ENCODE data around the gene COL8A2. TPM values are rescaled to one million over a fixed set of nuclear protein-coding genes. Genes with fewer than 3 reads are reported as not detected.
A peak's percentile ranks its signal among the peaks of the same experiment; 100 is the strongest.

Gene COL8A2
- total RNA-seq, 1 donor from 2014 or later: not detected

DNA sequence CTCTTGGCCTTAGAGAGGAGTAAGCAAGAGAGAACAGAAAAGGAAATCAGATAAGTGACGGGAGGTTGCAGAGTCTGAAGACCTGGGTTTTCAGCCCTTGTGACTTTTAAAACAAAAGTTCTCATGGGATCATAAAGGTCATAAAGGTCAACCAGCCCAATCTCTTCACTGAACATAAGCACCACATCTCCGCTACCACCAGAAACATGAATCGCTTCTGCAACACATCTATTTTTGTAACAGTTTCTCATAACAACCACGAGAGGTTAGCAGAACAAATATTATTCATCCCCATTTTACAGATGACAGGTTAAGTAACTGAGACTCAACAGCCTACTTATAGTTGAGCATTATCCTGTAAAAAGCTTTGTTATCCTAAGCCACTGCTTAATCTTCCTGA is 18.4 kb upstream of the COL8A2 start:
- Mint-ChIP-seq H3K4me1 (ENCODE audit: low read depth) (peaks cover 37% of the 10 kb centered on the region), H3K27me3 (ENCODE audit: low read depth) (no peaks in the 10 kb centered on the region), H3K27ac (peak overlapping the region; percentile 68), H3K36me3 (ENCODE audit: low read depth) (peaks cover 49% of the 10 kb centered on the region), H3K9me3 (peaks cover 3% of the 10 kb centered on the region), H3K4me3 (ENCODE audit: low read depth) (no peak overlapping the region)
- no peak for DNase-seq (ENCODE audit: low spot score)
- intact Hi-C loops (cut with micrococcal nuclease): no loop called here

DNA sequence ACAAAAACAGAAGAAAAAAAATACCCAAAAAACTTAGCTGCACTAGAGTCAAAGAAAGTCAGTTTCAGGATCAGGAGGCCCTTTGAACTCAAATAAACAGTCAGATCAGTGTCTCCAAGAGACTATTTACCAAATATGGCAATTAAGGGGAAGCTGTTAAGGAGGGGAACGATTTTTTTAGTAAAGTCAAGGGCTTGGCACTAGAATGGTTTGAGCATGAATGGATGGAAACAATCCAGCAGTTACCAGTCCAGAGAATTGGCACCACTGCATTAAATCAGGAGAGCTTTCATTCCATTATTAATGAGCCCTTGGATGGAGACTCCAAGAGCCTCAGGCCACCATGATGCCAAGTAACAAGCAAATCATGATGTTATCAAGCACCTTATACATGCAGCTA is 17.1 kb upstream of the COL8A2 start:
- peaks cover 49% of the 10 kb centered on the region for H3K36me3 Mint-ChIP-seq (ENCODE audit: low read depth)
- DNase-seq (ENCODE audit: low spot score): no peak
- no peak overlapping the region for H3K4me3 Mint-ChIP-seq (ENCODE audit: low read depth)
- no peaks in the 10 kb centered on the region for H3K27me3 Mint-ChIP-seq (ENCODE audit: low read depth)
- H3K9me3 Mint-ChIP-seq: peaks cover 3% of the 10 kb centered on the region
- no peak overlapping the region for H3K27ac Mint-ChIP-seq
- intact Hi-C loops (cut with micrococcal nuclease): no loop called here
- peaks cover 29% of the 10 kb centered on the region for H3K4me1 Mint-ChIP-seq (ENCODE audit: low read depth)

DNA sequence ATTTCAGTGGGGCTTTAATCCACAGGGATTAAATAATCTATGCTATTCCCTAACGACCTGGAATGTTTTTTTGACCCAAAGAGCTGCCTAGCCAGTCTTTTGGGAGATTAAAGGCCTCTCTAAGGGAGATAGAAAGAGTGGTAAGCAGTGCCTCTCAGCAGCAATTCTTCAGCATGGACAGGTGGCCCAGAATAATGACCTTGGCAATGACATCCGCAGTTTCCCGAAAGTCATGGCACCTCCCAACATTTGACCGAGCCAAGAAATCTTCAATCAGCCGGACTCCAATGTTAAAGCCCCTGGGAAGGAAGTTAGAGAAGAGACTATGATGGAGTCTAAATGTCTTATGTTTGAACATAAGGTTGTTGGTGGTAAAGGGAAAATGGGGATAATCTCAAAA is 14.5 kb upstream of the COL8A2 start:
- Mint-ChIP-seq H3K27me3 (ENCODE audit: low read depth) (no peaks in the 10 kb centered on the region), H3K4me1 (ENCODE audit: low read depth) (peaks cover 31% of the 10 kb centered on the region), H3K36me3 (ENCODE audit: low read depth) (peaks cover 50% of the 10 kb centered on the region), H3K9me3 (no peaks in the 10 kb centered on the region), H3K27ac (no peak overlapping the region), H3K4me3 (ENCODE audit: low read depth) (no peak overlapping the region)
- intact Hi-C loops (cut with micrococcal nuclease): no loop called here
- no peak for DNase-seq (ENCODE audit: low spot score)

DNA sequence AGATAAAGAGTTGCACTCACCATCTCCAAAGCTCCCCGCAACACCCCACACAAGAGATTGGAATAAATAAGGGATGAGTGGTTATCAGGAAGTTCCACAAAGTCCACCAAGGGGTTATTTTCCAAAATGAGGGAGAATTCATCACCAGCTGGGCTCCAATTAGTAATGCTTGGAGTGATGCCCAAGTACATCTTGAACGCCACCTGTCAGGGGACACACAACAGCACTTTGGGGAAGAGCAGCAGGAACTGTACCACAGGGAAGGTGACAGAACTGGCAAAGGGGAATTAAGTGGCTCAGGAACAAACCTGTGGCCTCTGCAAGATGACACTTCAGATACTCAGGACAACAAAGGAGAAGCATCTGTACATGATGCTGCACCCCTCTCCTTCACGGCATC is 12.8 kb upstream of the COL8A2 start:
- DNase-seq (ENCODE audit: low spot score): no peak
- Mint-ChIP-seq H3K9me3 (no peaks in the 10 kb centered on the region), H3K27me3 (ENCODE audit: low read depth) (no peaks in the 10 kb centered on the region), H3K4me1 (ENCODE audit: low read depth) (peaks cover 22% of the 10 kb centered on the region), H3K27ac (no peak overlapping the region), H3K4me3 (ENCODE audit: low read depth) (no peak overlapping the region), H3K36me3 (ENCODE audit: low read depth) (peaks cover 39% of the 10 kb centered on the region)
- intact Hi-C loops (cut with micrococcal nuclease): no loop called here

DNA sequence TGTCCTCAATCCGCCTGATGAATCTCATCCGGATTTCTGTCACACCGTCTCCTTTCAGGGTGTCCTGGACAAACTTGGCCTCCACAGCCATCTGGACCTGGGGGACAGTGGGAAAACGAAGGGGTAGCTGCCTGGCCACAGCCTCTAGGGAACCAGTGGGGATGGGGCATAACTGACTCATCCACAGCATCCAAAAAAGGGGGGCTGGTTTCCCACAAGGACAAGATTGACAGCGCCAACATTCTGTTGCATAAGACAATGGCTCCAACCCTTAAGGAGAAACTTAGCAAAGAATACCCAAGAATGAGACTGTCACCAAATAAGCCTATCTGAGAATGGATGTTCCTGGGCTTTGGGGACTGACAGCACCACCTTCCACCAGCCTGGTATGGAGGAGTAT is 12.2 kb upstream of the COL8A2 start:
- DNase-seq (ENCODE audit: low spot score): no peak
- Mint-ChIP-seq H3K27ac (no peak overlapping the region), H3K36me3 (ENCODE audit: low read depth) (peaks cover 37% of the 10 kb centered on the region), H3K4me1 (ENCODE audit: low read depth) (peaks cover 21% of the 10 kb centered on the region), H3K27me3 (ENCODE audit: low read depth) (no peaks in the 10 kb centered on the region), H3K4me3 (ENCODE audit: low read depth) (no peak overlapping the region), H3K9me3 (no peaks in the 10 kb centered on the region)
- intact Hi-C loops (cut with micrococcal nuclease): no loop called here

DNA sequence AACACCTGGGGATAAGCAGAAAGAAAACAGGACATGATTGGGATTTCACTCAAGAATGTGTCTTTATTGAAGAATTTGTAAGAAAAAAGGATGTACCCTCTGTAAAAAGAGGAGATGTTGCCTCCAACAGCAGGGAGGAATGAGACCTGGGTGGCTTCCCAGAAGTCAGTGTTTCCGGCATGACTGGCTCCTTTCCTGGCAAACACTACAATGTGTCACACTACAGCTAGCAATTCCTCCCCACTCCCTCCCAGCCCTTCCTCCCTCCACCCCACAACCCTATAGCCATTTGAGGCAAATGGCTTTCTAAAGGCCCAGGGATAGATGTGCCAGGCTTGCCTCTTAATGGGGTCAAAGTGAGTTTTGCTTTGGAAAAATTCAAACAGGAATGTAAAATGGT is 11.5 kb upstream of the COL8A2 start:
- no peak overlapping the region for H3K4me3 Mint-ChIP-seq (ENCODE audit: low read depth)
- H3K27me3 Mint-ChIP-seq (ENCODE audit: low read depth): no peaks in the 10 kb centered on the region
- peaks cover 17% of the 10 kb centered on the region for H3K4me1 Mint-ChIP-seq (ENCODE audit: low read depth)
- DNase-seq (ENCODE audit: low spot score): no peak
- no peaks in the 10 kb centered on the region for H3K9me3 Mint-ChIP-seq
- no peak overlapping the region for H3K27ac Mint-ChIP-seq
- intact Hi-C loops (cut with micrococcal nuclease): no loop called here
- H3K36me3 Mint-ChIP-seq (ENCODE audit: low read depth): peaks cover 33% of the 10 kb centered on the region

DNA sequence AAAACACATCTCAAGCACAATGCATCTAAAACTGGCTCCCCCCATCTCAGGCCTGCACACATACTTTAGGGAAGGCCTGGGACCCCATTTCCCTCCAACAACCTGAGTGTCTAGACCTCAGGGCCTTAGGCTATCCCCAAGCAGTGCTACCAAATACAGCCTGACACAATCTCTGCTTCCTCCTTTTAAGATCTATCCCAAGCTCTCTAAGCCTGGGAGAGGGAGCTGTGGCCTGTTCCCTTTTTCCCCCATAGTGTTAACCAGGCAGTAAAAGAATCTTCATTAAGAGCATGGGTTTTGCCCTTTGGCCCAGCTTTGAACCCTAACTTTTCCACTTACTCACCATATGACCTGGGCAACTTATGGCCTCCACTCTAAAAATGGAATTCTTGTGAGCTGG is 10.8 kb upstream of the COL8A2 start:
- intact Hi-C loops (cut with micrococcal nuclease): no loop called here

DNA sequence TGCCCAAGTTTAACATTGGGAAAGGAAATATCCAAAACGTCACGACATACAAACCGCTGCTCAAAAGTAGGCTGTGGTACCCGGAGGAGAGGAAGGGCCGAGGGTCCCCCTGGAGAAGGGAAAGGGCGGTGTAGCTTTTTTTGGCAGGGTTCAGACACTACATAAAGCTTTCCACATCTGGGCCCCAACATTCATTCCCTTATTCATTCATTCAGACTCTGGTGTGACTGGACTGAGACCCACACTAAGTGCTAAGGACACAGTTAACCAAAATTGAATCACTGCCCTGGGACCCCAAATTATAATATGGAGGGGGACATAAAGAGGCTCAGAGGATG is 10.3 kb upstream of the COL8A2 start:
- no peaks in the 10 kb centered on the region for H3K9me3 Mint-ChIP-seq
- H3K4me1 Mint-ChIP-seq (ENCODE audit: low read depth): peaks cover 7% of the 10 kb centered on the region
- peaks cover 27% of the 10 kb centered on the region for H3K36me3 Mint-ChIP-seq (ENCODE audit: low read depth)
- no peak for DNase-seq (ENCODE audit: low spot score)
- no peak overlapping the region for H3K27ac Mint-ChIP-seq
- intact Hi-C loops (cut with micrococcal nuclease): no loop called here
- H3K4me3 Mint-ChIP-seq (ENCODE audit: low read depth): no peak overlapping the region
- H3K27me3 Mint-ChIP-seq (ENCODE audit: low read depth): no peaks in the 10 kb centered on the region

More for the DNA sequence above, 10.8 kb upstream of the COL8A2 start:
- Mint-ChIP-seq H3K27me3 (ENCODE audit: low read depth) (no peaks in the 10 kb centered on the region), H3K36me3 (ENCODE audit: low read depth) (peaks cover 27% of the 10 kb centered on the region), H3K4me1 (ENCODE audit: low read depth) (peaks cover 10% of the 10 kb centered on the region), H3K4me3 (ENCODE audit: low read depth) (no peak overlapping the region), H3K27ac (no peak overlapping the region), H3K9me3 (no peaks in the 10 kb centered on the region)
- no peak for DNase-seq (ENCODE audit: low spot score)

DNA sequence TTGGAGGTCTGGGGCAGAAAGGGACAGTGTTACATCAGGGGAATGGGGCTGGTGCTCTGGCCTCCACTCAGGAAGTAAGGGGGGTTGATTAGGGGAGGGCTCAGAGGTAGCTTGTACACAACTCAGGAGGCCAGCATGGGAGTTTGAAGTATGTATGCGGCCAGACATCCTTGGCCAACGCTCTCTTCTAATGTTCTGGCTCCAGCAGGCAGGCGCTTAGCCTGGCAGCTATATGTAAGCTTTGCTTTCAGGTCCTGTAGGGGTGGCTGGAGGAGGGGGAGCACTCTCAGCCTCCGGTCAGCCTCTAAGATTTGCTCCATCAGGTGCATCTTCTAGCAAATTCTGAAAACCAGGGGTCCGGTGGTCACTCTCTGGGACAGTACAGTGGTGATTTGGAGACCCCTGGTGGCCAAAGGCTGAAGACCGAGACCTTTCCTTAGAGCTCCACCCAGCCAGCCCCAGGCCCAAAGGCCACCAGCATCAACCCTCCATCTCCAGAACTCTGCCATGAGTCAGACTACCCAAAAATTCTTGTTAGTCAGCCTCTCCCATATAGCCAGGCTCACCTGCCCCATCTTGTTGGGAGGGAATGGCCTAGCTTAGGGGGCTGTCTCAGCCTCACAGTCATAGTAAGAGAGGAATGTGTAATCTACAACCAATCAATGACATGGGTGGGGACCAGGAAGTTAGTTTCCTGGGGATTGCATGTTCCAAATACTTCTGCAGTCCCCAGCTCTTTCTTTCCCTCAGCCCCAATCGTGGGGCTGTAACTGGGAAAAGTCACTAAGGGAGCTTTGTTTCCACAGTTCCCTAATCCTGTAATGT is 9.7 kb upstream of the COL8A2 start:
- peaks cover 22% of the 10 kb centered on the region for H3K36me3 Mint-ChIP-seq (ENCODE audit: low read depth)
- intact Hi-C loops (cut with micrococcal nuclease): loop anchor here (1.0 kb wide), 1 partner anchor 35 kb away; no protein-coding TSS in a partner anchor
- H3K4me3 Mint-ChIP-seq (ENCODE audit: low read depth): no peak overlapping the region
- H3K9me3 Mint-ChIP-seq: no peaks in the 10 kb centered on the region
- H3K27ac Mint-ChIP-seq: no peak overlapping the region
- no peaks in the 10 kb centered on the region for H3K27me3 Mint-ChIP-seq (ENCODE audit: low read depth)
- H3K4me1 Mint-ChIP-seq (ENCODE audit: low read depth): peaks cover 7% of the 10 kb centered on the region
- DNase-seq (ENCODE audit: low spot score): no peak

DNA sequence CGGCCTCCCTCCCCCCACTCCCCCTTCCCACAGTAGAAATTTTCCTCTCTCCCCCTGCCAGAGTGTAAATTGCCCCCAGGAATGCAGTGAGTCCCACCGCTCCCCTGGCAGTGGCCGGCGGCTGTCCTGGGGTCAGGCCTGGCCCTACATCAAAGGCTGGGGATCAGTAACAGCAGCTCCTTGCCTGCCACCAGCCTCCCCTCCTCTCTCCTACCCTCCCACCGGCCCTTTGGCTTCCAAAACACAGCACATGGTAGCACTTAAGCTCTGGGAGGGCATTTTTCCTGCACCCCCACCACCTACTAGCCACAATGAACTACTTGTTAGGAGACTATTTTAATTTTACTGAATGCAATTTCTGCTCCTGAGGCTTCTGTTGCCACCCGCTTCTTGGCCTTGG is 9.0 kb upstream of the COL8A2 start:
- Mint-ChIP-seq H3K36me3 (ENCODE audit: low read depth) (peaks cover 15% of the 10 kb centered on the region), H3K4me3 (ENCODE audit: low read depth) (no peak overlapping the region), H3K4me1 (ENCODE audit: low read depth) (peaks cover 7% of the 10 kb centered on the region), H3K27ac (no peak overlapping the region), H3K27me3 (ENCODE audit: low read depth) (no peaks in the 10 kb centered on the region), H3K9me3 (no peaks in the 10 kb centered on the region)
- DNase-seq (ENCODE audit: low spot score): no peak
- intact Hi-C loops (cut with micrococcal nuclease): loop anchor here (1.0 kb wide), 1 partner anchor 35 kb away; no protein-coding TSS in a partner anchor

DNA sequence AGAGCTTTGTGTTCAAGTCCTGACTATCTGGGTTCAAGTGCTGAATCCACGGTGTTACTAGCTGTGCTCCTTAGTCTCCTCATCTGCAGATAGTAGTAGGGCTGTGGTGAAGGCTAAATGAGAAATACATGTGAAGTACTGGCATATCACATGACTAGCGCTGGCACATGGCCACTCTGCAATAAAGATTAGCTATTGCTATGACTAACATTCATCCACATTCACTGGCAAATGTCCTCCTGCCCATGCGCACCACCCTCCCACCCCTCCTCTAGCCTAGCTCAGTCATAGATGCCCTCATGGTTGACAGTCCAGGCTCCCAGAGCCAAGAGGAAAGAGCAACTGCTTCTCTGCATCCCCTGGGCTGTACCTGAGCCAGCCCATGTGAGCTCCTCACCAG is 8.5 kb upstream of the COL8A2 start:
- Mint-ChIP-seq H3K36me3 (ENCODE audit: low read depth) (peaks cover 15% of the 10 kb centered on the region), H3K27ac (no peak overlapping the region), H3K27me3 (ENCODE audit: low read depth) (no peaks in the 10 kb centered on the region), H3K9me3 (no peaks in the 10 kb centered on the region), H3K4me1 (ENCODE audit: low read depth) (peaks cover 7% of the 10 kb centered on the region), H3K4me3 (ENCODE audit: low read depth) (no peak overlapping the region)
- intact Hi-C loops (cut with micrococcal nuclease): no loop called here
- no peak for DNase-seq (ENCODE audit: low spot score)

DNA sequence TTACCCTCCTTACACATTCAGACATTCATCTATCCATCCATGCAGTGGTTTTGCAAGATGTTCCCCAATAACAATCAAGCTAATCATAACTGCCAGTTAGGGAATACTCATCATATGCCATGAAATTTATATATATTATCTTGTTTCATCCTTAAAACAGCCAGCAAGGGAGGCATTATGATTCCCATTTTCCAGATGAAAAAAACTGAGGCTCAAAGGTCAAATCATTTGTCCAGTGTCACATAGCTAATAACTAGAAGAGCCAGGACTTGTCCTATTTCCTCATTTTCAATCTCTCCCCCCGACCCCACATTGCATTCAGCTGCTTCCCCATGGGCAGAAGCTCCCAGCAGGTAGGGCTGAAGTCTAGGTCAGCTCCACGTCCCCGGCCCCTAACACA is 7.0 kb upstream of the COL8A2 start:
- DNase-seq (ENCODE audit: low spot score): no peak
- intact Hi-C loops (cut with micrococcal nuclease): no loop called here
- no peak overlapping the region for H3K4me3 Mint-ChIP-seq (ENCODE audit: low read depth)

DNA sequence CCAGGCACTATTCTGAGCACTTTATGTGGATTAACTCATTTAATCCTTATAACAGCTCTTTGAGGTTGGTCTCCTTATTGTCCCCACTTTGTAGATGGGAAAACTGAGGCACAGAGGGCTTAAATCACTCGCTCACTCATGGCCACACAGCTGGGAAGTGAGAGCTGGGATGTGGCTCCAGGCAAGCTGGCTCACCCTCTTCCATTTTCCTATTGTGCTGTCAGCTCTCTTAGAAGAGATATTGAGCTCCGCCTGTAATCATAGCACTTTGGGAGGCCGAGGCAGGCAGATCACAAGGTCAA is 3.8 kb upstream of the COL8A2 start:
- Mint-ChIP-seq H3K4me3 (ENCODE audit: low read depth) (no peak overlapping the region), H3K9me3 (no peaks in the 10 kb centered on the region), H3K36me3 (ENCODE audit: low read depth) (no peaks in the 10 kb centered on the region), H3K27ac (no peak overlapping the region), H3K27me3 (ENCODE audit: low read depth) (peaks cover 19% of the 10 kb centered on the region), H3K4me1 (ENCODE audit: low read depth) (peaks cover 3% of the 10 kb centered on the region)
- DNase-seq (ENCODE audit: low spot score): no peak
- intact Hi-C loops (cut with micrococcal nuclease): no loop called here

More for the DNA sequence above, 7.0 kb upstream of the COL8A2 start:
- Mint-ChIP-seq H3K4me1 (ENCODE audit: low read depth) (peaks cover 7% of the 10 kb centered on the region), H3K9me3 (no peaks in the 10 kb centered on the region), H3K27me3 (ENCODE audit: low read depth) (no peaks in the 10 kb centered on the region), H3K36me3 (ENCODE audit: low read depth) (peaks cover 7% of the 10 kb centered on the region), H3K27ac (no peak overlapping the region)

Measured in activated T-helper 2 cell treated with anti-CD3 and anti-CD28 coated beads, Interferon-gamma antibody, Interleukin-2, Interleukin-4, amounts not matched to agents 10 μg/mL and 5 μg/mL and 100 μg/mL, durations not matched to agents 14 hours and 24 hours and 36 hours (primary cell).